ENCODE data around the gene ATP2B3. TPM values are rescaled to one million over a fixed set of nuclear protein-coding genes. Genes with fewer than 3 reads are reported as not detected.

ATP2B3 gene
- 1 to 10 TPM in 1 of 4 donors, under 1 TPM in 1, not detected in 2; 0.09 to 3.5 TPM for total RNA-seq

GRCh38 chrX:153517423-153517822 lies at the start of gene ATP2B3:
Gene ATP2B3, plus strand, starts transcription at chrX:153517642. Its CDS starts 18,606 bp downstream, at chrX:153536248.
- Histone ChIP-seq H3K27ac (no peak within 1 kb of the TSS), H3K4me1 (no peaks in the 10 kb centered on the region), H3K36me3 (no peaks in the 10 kb centered on the region), H3K27me3 (peaks cover 0 to 3% of the 10 kb centered on the region in 2 donors), H3K4me3 (no peak within 1 kb of the TSS), H3K9me3 (no peaks in the 10 kb centered on the region)
- no peak for TF ChIP-seq CTCF (IDR thresholded peaks at IDR 0.05)
- no peak for TF ChIP-seq POLR2A (IDR thresholded peaks at IDR 0.05)
- DNase-seq = no peak
- intact Hi-C loops (cut with DNase I; ENCODE audit: low total_unique reads) = no loop called here

- Histone ChIP-seq H3K9me3 (no peaks in the 10 kb centered on the region), H3K36me3 (no peaks in the 10 kb centered on the region), H3K27me3 (no peaks in the 10 kb centered on the region), H3K4me1 (no peaks in the 10 kb centered on the region), H3K4me3 (no peak overlapping the region), H3K27ac (no peak overlapping the region)
- no peak for DNase-seq
- TF ChIP-seq CTCF (IDR thresholded peaks at IDR 0.05) (no peak), POLR2A (IDR thresholded peaks at IDR 0.05) (no peak)
- intact Hi-C loops (cut with DNase I; ENCODE audit: low total_unique reads) = no loop called here
These were observed 49.3 kb upstream of the ATP2B3 start for GRCh38 chrX:153468008-153468580.

- H3K27me3 ChIP-seq = no peaks in the 10 kb centered on the region
- no peak for DNase-seq
These were observed 47.5 kb upstream of the ATP2B3 start for GRCh38 chrX:153469811-153470410.

GRCh38 chrX:153470411-153471363 lies 46.8 kb upstream of the ATP2B3 start, which contains the start of gene HAUS7:
Gene HAUS7, minus strand, starts transcription at chrX:153470576. Its CDS starts 19 bp downstream, at chrX:153470557.
- Histone ChIP-seq H3K9me3 (no peaks in the 10 kb centered on the region), H3K4me1 (peaks cover 0 to 6% of the 10 kb centered on the region in 2 donors), H3K27ac (peak within 1 kb of the TSS; percentile 41 to 70), H3K36me3 (no peaks in the 10 kb centered on the region), H3K4me3 (peak within 1 kb of the TSS; percentile 55 to 65), H3K27me3 (no peaks in the 10 kb centered on the region)
- peak; percentile 87 to 90 for DNase-seq
- TF ChIP-seq POLR2A (IDR thresholded peaks at IDR 0.05) = peak in 1 of 2 donors; percentile 30
- TF ChIP-seq CTCF (IDR thresholded peaks at IDR 0.05) = peak; percentile 47 to 84 (median 73)
- intact Hi-C loops (cut with DNase I; ENCODE audit: low total_unique reads) = no loop called here

More at GRCh38 chrX:153469811-153470410, 47.5 kb upstream of the ATP2B3 start:
- Histone ChIP-seq H3K4me3 (peak overlapping the region; percentile 55 to 65), H3K4me1 (peaks cover 0 to under 1% of the 10 kb centered on the region in 2 donors), H3K27ac (peak overlapping the region; percentile 41 to 70), H3K9me3 (no peaks in the 10 kb centered on the region), H3K36me3 (no peaks in the 10 kb centered on the region)
- TF ChIP-seq POLR2A (IDR thresholded peaks at IDR 0.05) (no peak), CTCF (IDR thresholded peaks at IDR 0.05) (no peak)
- intact Hi-C loops (cut with DNase I; ENCODE audit: low total_unique reads) = no loop called here
